HepG2 (cell line): ENCODE measurements around the gene NDUFB10. TPM values are rescaled to one million over a fixed set of nuclear protein-coding genes. Genes with fewer than 3 reads are reported as not detected.
A peak's percentile ranks its signal among the peaks of the same experiment; 100 is the strongest.

Source experiments
- HNF4A ChIP-seq: sonication (generic); formaldehyde crosslinking; IDR thresholded peaks from 2 replicates; pipeline ENCODE4 v1.4.0; 2020; ENCODE audit warnings: missing genetic modification reagents
- KDM6A ChIP-seq: IDR thresholded peaks from 2 replicates; pipeline ENCODE4 v1.6.1; 2016; ENCODE audit warnings: low read depth
- MATR3 ChIP-seq: sonication (generic); formaldehyde crosslinking; IDR thresholded peaks from 2 replicates; pipeline ENCODE4 v1.4.0; 2020; ENCODE audit warnings: missing genetic modification reagents
- RARA ChIP-seq: IDR thresholded peaks from 2 replicates; pipeline ENCODE4 v1.6.1; 2016; ENCODE audit warnings: missing genetic modification reagents, missing compliant biosample characterization
- TOE1 ChIP-seq: sonication (generic); formaldehyde crosslinking; IDR thresholded peaks from 2 replicates; pipeline ENCODE4 v1.4.0; 2020; ENCODE audit warnings: mild to moderate bottlenecking, missing genetic modification reagents
- YY1 ChIP-seq: IDR thresholded peaks from 2 replicates; pipeline ENCODE4 v1.6.1; 2011; ENCODE audit warnings: low read length, low read depth, moderate library complexity, mild to moderate bottlenecking; ENCODE audit not compliant: insufficient read depth, insufficient replicate concordance
- ZFP36 ChIP-seq: fragments of 150-350 bp; IDR thresholded peaks from 2 replicates; pipeline ENCODE4 v1.6.1; 2018; ENCODE audit warnings: borderline replicate concordance, low read length, low read depth; ENCODE audit not compliant: partially characterized antibody
- ZNF446 ChIP-seq: sonication (generic); formaldehyde crosslinking; IDR thresholded peaks from 2 replicates; pipeline ENCODE4 v1.5.0; 2020; ENCODE audit warnings: mild to moderate bottlenecking, missing genetic modification reagents
- ZNF558 ChIP-seq: sonication (generic); formaldehyde crosslinking; IDR thresholded peaks from 2 replicates; pipeline ENCODE4 v1.9.0; 2022; ENCODE audit warnings: mild to moderate bottlenecking, missing genetic modification reagents, borderline replicate concordance
- ZNF674 ChIP-seq: sonication (generic); formaldehyde crosslinking; IDR thresholded peaks from 2 replicates; pipeline ENCODE4 v1.5.0; 2020; ENCODE audit warnings: low read depth, mild to moderate bottlenecking, missing genetic modification reagents
- polyA plus RNA-seq, 8 experiments: library from polyadenylated mRNA; depleted of rRNA in 3 of 8; stranded (reverse) in 7 of 8; unstranded in 1 of 8; fragments of >200 nt; fragmentation: Illumina TruSeq in 4 of 8; extraction: Trizol in 4 of 8; gene quantifications; 2 replicates each; pipeline versions ENCODE4 v1.2.1 to v1.2.3, GENCODE V29; 2011 to 2016; ENCODE audit warnings: low read depth in 4 of 8, missing spikeins in 1 of 8, mixed read lengths in 1 of 8; ENCODE audit not compliant: insufficient read depth in 1 of 8
- total RNA-seq, 5 experiments: library from RNA; depleted of rRNA; stranded (reverse); fragments of >200 nt; fragmentation: Illumina TruSeq; extraction: Trizol; gene quantifications; 2 replicates each; pipeline ENCODE4 v1.2.3, GENCODE V29; 2016; ENCODE audit warnings: low read depth in 1 of 5
- TF ChIP-seq, protein P1 (sequence below): sonication (generic); formaldehyde crosslinking; IDR thresholded peaks from 2 replicates; pipeline ENCODE4 v1.4.0; 2020; ENCODE audit warnings: mild to moderate bottlenecking, missing genetic modification reagents
- TF ChIP-seq, protein P2 (sequence below): sonication (generic); formaldehyde crosslinking; conservative IDR thresholded peaks from 2 replicates; pipeline ENCODE4 v1.4.0; 2020; ENCODE audit warnings: missing genetic modification reagents
- TF ChIP-seq, protein P3 (sequence below): sonication (generic); formaldehyde crosslinking; IDR thresholded peaks from 2 replicates; pipeline ENCODE4 v1.9.0; 2021; ENCODE audit warnings: missing genetic modification reagents, borderline replicate concordance
- TF ChIP-seq, protein P4 (sequence below): IDR thresholded peaks from 2 replicates; pipeline ENCODE4 v1.6.1; 2016; ENCODE audit warnings: mild to moderate bottlenecking

NDUFB10 gene
- total and polyA plus RNA-seq, 2 of the 13 experiments (the other 11 are each of a cell fraction or from before 2014, with no cell fraction given) = 68.6 to 157 TPM

DNA sequence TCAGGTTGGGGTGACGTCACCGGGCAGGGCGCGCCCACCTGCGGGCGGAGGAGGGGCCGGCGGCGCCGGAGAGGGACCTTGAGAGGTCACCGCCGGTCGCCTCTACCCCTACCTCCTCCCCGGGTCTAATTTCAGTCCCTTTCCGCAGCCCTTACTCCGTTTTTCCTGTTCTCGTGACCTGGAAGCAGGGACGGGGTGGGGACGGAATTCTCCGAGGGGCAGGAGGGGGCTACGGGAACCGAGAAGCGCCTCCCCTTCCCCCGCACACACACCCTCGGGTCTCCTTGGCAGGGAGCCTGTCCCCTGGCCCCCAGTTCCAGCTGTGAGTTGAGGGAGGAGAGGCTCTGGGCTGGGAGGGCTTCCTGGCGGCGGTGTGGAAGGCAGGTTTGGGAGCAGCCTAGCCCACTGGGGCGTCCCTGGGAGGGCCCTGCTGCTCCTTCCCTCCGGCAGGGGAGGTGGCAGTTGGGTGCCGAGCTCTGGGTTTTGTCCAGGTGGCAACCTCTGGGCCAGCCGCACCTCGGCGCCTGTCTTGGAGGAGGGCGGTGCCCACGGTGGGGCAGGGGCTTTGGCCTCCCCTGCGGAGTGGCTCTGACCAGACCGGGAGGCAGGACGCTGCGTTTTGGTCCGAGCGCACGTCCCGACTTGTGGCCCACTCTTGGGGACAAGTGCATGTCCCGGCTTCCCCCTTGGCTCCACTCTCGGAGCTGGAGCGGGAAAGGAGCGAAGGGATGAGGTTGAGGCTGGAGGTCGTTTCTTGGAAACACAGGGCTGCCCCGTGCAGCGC, 31.2 kb downstream of the NDUFB10 start (continued):
- TF ChIP-seq, protein P1, sequence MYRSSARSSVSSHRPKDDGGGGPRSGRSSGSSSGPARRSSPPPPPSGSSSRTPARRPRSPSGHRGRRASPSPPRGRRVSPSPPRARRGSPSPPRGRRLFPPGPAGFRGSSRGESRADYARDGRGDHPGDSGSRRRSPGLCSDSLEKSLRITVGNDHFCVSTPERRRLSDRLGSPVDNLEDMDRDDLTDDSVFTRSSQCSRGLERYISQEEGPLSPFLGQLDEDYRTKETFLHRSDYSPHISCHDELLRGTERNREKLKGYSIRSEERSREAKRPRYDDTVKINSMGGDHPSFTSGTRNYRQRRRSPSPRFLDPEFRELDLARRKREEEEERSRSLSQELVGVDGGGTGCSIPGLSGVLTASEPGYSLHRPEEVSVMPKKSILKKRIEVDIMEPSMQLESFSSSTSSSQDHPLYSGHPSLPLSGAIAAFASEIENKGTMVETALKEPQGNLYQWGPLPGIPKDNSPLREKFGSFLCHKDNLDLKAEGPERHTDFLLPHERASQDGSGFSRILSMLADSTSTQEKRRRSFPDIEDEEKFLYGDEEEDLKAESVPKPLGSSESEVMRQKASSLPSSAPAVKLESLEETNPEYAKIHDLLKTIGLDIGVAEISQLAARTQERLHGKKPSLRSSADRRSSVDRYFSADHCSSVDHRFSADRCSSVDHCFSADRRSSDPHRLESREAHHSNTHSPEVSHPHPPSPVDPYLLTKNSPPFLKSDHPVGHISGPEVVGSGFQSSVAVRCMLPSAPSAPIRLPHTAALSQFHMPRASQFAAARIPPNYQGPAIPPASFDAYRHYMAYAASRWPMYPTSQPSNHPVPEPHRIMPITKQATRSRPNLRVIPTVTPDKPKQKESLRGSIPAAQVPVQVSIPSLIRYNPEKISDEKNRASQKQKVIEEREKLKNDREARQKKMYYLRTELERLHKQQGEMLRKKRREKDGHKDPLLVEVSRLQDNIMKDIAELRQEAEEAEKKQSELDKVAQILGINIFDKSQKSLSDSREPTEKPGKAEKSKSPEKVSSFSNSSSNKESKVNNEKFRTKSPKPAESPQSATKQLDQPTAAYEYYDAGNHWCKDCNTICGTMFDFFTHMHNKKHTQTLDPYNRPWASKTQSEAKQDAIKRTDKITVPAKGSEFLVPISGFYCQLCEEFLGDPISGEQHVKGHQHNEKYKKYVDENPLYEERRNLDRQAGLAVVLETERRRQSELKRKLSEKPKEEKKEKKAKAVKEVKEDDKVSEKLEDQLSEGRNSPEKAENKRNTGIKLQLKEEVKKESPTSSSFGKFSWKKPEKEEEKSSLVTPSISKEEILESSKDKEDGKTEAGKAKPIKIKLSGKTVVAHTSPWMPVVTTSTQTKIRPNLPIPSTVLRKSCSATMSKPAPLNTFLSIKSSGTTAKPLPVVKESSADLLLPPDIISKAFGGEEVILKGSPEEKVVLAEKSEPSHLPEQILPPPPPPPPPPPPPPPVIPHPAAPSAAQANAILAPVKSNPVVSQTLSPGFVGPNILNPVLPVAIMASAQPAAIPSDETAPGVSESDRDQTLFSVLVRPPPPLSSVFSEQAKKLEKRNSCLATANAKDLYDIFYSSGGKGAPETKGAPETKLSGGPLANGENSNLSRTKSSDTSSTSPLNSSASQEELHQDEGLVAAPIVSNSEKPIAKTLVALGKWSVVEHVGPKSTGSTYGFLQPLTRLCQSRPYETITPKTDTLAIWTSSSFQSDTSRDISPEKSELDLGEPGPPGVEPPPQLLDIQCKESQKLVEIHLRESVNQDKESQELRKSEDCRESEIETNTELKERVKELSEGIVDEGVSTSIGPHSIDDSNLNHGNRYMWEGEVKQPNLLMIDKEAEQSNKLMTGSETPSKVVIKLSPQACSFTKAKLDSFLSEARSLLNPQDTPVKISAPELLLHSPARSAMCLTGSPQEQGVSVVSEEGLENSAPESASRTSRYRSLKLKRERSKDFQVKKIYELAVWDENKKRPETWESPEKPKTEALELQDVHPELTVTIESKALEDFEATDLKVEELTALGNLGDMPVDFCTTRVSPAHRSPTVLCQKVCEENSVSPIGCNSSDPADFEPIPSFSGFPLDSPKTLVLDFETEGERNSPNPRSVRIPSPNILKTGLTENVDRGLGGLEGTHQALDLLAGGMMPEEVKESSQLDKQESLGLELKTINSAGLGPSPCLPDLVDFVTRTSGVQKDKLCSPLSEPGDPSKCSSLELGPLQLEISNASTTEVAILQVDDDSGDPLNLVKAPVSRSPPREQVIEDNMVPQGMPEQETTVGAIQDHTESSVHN = no peak
- TF ChIP-seq, protein P2, sequence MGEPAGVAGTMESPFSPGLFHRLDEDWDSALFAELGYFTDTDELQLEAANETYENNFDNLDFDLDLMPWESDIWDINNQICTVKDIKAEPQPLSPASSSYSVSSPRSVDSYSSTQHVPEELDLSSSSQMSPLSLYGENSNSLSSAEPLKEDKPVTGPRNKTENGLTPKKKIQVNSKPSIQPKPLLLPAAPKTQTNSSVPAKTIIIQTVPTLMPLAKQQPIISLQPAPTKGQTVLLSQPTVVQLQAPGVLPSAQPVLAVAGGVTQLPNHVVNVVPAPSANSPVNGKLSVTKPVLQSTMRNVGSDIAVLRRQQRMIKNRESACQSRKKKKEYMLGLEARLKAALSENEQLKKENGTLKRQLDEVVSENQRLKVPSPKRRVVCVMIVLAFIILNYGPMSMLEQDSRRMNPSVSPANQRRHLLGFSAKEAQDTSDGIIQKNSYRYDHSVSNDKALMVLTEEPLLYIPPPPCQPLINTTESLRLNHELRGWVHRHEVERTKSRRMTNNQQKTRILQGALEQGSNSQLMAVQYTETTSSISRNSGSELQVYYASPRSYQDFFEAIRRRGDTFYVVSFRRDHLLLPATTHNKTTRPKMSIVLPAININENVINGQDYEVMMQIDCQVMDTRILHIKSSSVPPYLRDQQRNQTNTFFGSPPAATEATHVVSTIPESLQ (CRISPR knock-in tag) = no peak
- TF ChIP-seq, protein P3, sequence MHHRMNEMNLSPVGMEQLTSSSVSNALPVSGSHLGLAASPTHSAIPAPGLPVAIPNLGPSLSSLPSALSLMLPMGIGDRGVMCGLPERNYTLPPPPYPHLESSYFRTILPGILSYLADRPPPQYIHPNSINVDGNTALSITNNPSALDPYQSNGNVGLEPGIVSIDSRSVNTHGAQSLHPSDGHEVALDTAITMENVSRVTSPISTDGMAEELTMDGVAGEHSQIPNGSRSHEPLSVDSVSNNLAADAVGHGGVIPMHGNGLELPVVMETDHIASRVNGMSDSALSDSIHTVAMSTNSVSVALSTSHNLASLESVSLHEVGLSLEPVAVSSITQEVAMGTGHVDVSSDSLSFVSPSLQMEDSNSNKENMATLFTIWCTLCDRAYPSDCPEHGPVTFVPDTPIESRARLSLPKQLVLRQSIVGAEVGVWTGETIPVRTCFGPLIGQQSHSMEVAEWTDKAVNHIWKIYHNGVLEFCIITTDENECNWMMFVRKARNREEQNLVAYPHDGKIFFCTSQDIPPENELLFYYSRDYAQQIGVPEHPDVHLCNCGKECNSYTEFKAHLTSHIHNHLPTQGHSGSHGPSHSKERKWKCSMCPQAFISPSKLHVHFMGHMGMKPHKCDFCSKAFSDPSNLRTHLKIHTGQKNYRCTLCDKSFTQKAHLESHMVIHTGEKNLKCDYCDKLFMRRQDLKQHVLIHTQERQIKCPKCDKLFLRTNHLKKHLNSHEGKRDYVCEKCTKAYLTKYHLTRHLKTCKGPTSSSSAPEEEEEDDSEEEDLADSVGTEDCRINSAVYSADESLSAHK = no peak
- TF ChIP-seq ZNF446 (CRISPR knock-in tag) (no peak), HNF4A (CRISPR knock-in tag) (no peak), YY1 (no peak), RARA (CRISPR knock-in tag) (no peak), ZFP36 (peak; percentile 65), TOE1 (no peak), ZNF674 (no peak), ZNF558 (no peak), KDM6A (CRISPR knock-in tag) (no peak), MATR3 (CRISPR knock-in tag) (no peak)
- TF ChIP-seq, protein P4, sequence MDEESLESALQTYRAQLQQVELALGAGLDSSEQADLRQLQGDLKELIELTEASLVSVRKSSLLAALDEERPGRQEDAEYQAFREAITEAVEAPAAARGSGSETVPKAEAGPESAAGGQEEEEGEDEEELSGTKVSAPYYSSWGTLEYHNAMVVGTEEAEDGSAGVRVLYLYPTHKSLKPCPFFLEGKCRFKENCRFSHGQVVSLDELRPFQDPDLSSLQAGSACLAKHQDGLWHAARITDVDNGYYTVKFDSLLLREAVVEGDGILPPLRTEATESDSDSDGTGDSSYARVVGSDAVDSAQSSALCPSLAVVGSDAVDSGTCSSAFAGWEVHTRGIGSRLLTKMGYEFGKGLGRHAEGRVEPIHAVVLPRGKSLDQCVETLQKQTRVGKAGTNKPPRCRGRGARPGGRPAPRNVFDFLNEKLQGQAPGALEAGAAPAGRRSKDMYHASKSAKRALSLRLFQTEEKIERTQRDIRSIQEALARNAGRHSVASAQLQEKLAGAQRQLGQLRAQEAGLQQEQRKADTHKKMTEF (CRISPR knock-in tag) = 0 out of 2 replicates have a peak, but pooled peaks have one; percentile 18
